Upper lobe of left lung (tissue), 4 donors: ENCODE measurements around the gene TMEM258.

Experiments
- POLR2AphosphoS5 ChIP-seq, 2 donors: sonication (generic); formaldehyde crosslinking; IDR thresholded peaks; one replicate each; pipeline ENCODE4 v1.5.1; 2017; ENCODE audit warnings: antibody characterized with exemption in 2 of 2
- TF ChIP-seq, protein P1 (sequence below), 6 experiments: fragments of 450-650 bp in 4 of 6; fragments of 200-600 bp in 2 of 6; sonication (generic) in 2 of 6; IDR thresholded peaks; one replicate each; pipeline ENCODE4 v1.5.1; 2016 to 2019; ENCODE audit warnings: antibody characterized with exemption in 6 of 6

GRCh38 chr11:61834278-61835048 lies 42.1 kb upstream of the TMEM258 start:
- TF ChIP-seq, protein P1, sequence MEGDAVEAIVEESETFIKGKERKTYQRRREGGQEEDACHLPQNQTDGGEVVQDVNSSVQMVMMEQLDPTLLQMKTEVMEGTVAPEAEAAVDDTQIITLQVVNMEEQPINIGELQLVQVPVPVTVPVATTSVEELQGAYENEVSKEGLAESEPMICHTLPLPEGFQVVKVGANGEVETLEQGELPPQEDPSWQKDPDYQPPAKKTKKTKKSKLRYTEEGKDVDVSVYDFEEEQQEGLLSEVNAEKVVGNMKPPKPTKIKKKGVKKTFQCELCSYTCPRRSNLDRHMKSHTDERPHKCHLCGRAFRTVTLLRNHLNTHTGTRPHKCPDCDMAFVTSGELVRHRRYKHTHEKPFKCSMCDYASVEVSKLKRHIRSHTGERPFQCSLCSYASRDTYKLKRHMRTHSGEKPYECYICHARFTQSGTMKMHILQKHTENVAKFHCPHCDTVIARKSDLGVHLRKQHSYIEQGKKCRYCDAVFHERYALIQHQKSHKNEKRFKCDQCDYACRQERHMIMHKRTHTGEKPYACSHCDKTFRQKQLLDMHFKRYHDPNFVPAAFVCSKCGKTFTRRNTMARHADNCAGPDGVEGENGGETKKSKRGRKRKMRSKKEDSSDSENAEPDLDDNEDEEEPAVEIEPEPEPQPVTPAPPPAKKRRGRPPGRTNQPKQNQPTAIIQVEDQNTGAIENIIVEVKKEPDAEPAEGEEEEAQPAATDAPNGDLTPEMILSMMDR (IDR thresholded peaks at IDR 0.05) = no peak
- TF ChIP-seq POLR2AphosphoS5 (IDR thresholded peaks at IDR 0.05) = no peak
